Measurements from ENCODE around the gene RIN3. TPM values are rescaled to one million over a fixed set of nuclear protein-coding genes. Genes with fewer than 3 reads are reported as not detected.

Gene RIN3
- total and polyA plus RNA-seq, 2 of the 4 experiments (the other 2 are of a cell fraction), result 2.5 to 11.1 TPM

- Histone ChIP-seq H3K79me1 (ENCODE audit: low read depth in 1 of 2, low read length in 2 of 2) (peaks cover 15 to 73% of the 10 kb centered on the region in 2 experiments), H2BK120ac (ENCODE audit: low read depth, low read length) (no peak overlapping the region), H2AK5ac (ENCODE audit: low read depth, low read length) (no peak overlapping the region), H3K9me3 (ENCODE audit: control insufficient read depth, insufficient read depth, low read length) (peaks cover 4% of the 10 kb centered on the region; the same call in 1 of the 2 replicates), H3K27me3 (ENCODE audit: control insufficient read depth, insufficient read depth, low read length) (no peaks in the 10 kb centered on the region), H4K5ac (ENCODE audit: low read depth, low read length) (no peak overlapping the region), H3K4me1 (ENCODE audit: control insufficient read depth, insufficient read depth, low read length) (peaks cover 16% of the 10 kb centered on the region), H3K56ac (ENCODE audit: extremely low read depth, insufficient read depth, low read length) (no peak overlapping the region), H4K8ac (ENCODE audit: low read depth in 2 of 2, low read length in 2 of 2) (no peak overlapping the region), H4K20me1 (ENCODE audit: insufficient read depth, low read length) (peaks cover 2% of the 10 kb centered on the region; the same call in 1 of the 2 replicates), H4K91ac (ENCODE audit: insufficient read depth, low read depth, low read length) (no peak overlapping the region), H3K4me3 (ENCODE audit: insufficient read depth, low read depth, low read length) (no peak overlapping the region), H2AK9ac (replicated peaks; ENCODE audit: low read depth, low read length, poor library complexity) (no peak overlapping the region), H3K4me2 (ENCODE audit: low read depth, low read length) (no peak overlapping the region), H3K36me3 (ENCODE audit: control insufficient read depth, insufficient read depth, low read length) (peaks cover 20% of the 10 kb centered on the region), H2BK20ac (ENCODE audit: low read depth, low read length) (no peak overlapping the region), H2AFZ (replicated peaks; ENCODE audit: low read length, poor library complexity) (no peak overlapping the region), H3K23ac (ENCODE audit: low read depth, low read length) (no peak overlapping the region), H3K27ac (ENCODE audit: insufficient read depth, low read length) (no peak overlapping the region), H2BK5ac (ENCODE audit: low read depth, low read length, poor library complexity, severe bottlenecking) (no peak overlapping the region), H3K4ac (ENCODE audit: low read depth, low read length) (no peak overlapping the region), H3K14ac (replicated peaks; ENCODE audit: low read depth, low read length) (no peak overlapping the region), H3K9ac (ENCODE audit: low read depth, low read length) (no peak overlapping the region), H3K9me1 (ENCODE audit: insufficient read depth, low read length) (peaks cover 15% of the 10 kb centered on the region), H3K18ac (ENCODE audit: low read depth, low read length) (no peak overlapping the region), H2BK15ac (ENCODE audit: low read depth, low read length) (no peak overlapping the region)
- ATAC-seq (ENCODE audit: low read depth) (no peak), DNase-seq (no peak)
- dilution Hi-C loops (cut with HindIII; ENCODE audit: low sequenced_read_pairs, unreplicated experiment) (no loop called here), intact Hi-C loops (cut with micrococcal nuclease) (no loop called here), in situ Hi-C loops (cut with MboI; ENCODE audit: low sequenced_read_pairs) (no loop called here)
- TF ChIP-seq USF2 (IDR thresholded peaks at IDR 0.05; ENCODE audit: low read depth, low read length) (no peak), RFX5 (IDR thresholded peaks at IDR 0.05; ENCODE audit: low read depth, low read length) (no peak)
- ChIA-PET CTCF (no interaction called here), POLR2A (ENCODE audit: unreplicated experiment) (no interaction called here)
- WGBS, 2 experiments (ENCODE audit: extremely low coverage in 2 of 2, insufficient read length in 1 of 2), result no CpG with 5 or more reads among the region's 2 CpGs
- BruUV-seq (replicated peaks), result no TSS peak
Observed at GRCh38 chr14:92567173-92567725, 53.7 kb downstream of the RIN3 start.
